ENCODE results near the gene SLC2A6. TPM values are rescaled to one million over a fixed set of nuclear protein-coding genes. Genes with fewer than 3 reads are reported as not detected.

SLC2A6 gene
- total RNA-seq: 1 to 10 TPM in 2 of 4 donors, under 1 TPM in 2; 0.41 to 2.4 (median 1.4) TPM

GRCh38 chr9:133478851-133479711, at the start of gene SLC2A6:
SLC2A6 (minus strand) TSS chr9:133479099; CDS start chr9:133479059, 40 bp downstream.
- H3K36me3 ChIP-seq: no peaks in the 10 kb centered on the region
- ATAC-seq: peak; percentile 90 to 92
- intact Hi-C loops (cut with DNase I; ENCODE audit: low total_unique reads) (loop anchor here (1.0 kb wide), 1 partner anchor 19 kb away; no protein-coding TSS in a partner anchor), in situ Hi-C loops (cut with MboI; ENCODE audit: low sequenced_read_pairs in 4 of 4) (loop anchor here in 1 of 4 donors (25.0 kb wide), 1 partner anchor 292 kb away; no protein-coding TSS in a partner anchor)
- no peaks in the 10 kb centered on the region for H3K9me3 ChIP-seq
- peak within 1 kb of the TSS; percentile 56 to 69 (median 62) for H3K4me3 ChIP-seq
- DNase-seq: peak; percentile 67 to 77
- TF ChIP-seq CTCF (IDR thresholded peaks at IDR 0.05 in 4 of 5, conservative IDR thresholded peaks at IDR 0.05 in 1 of 5): no peak
- TF ChIP-seq POLR2A (IDR thresholded peaks at IDR 0.05): peak; percentile 33 to 37
- no peaks in the 10 kb centered on the region for H3K27me3 ChIP-seq
- peak within 1 kb of the TSS; percentile 52 to 74 (median 68) for H3K27ac ChIP-seq
- H3K4me1 ChIP-seq: peaks cover 4 to 14% of the 10 kb centered on the region in 2 donors

DNA sequence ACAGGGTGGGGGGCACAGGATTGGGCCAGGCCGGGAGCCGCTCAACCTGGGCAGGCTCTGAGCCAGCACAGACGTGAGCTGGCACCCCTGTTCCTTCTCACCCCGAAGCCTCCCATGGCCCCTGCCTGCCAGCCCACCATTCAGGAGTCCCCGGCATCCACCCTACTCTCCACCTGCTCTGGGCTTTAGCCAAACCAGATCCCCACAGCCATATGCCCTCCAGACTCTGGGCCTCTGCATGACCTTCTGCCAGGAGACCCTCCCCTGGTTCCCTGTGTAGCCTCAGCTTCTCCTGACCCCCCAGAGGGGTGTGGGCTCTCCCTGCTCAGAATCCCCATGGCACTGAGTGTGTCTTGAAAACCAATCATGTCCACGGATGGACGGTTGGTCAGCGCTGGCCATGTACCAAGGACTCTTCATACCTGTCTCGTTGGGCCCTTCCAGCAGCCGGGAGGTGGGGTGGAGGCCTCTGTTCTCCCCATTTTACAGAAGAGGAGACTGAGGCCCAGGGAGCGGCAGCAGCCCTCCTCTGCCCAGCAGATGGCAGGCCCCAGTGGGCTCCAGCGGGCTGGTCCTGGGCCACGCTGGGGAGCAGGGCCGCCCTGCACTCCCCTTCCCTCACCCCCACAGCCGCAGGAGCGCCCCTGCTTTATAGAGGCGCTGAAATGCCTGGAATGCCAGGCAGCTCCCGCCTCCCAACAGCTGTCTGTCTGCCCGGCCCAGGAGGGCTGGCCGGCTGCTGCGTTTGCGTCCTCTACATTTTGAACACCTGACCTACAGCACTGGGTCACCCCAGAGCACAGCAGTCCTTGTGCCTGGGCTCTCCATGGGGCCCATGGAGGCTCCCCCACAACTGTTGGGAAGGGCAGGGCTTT, 49.3 kb upstream of the SLC2A6 start:
- DNase-seq (no peak), ATAC-seq (no peak)
- peaks cover 5 to 28% of the 10 kb centered on the region in 2 donors for H3K4me1 ChIP-seq
- H3K4me3 ChIP-seq: no peak overlapping the region
- TF ChIP-seq POLR2A (IDR thresholded peaks at IDR 0.05): no peak
- no peak for TF ChIP-seq CTCF (IDR thresholded peaks at IDR 0.05 in 4 of 5, conservative IDR thresholded peaks at IDR 0.05 in 1 of 5)
- intact Hi-C loops (cut with DNase I; ENCODE audit: low total_unique reads) (no loop called here), in situ Hi-C loops (cut with MboI; ENCODE audit: low sequenced_read_pairs in 4 of 4) (loop anchor here in 2 of 4 donors (25.0 kb wide), 1 partner anchor 209 kb away; the partner anchor contains the start of gene SARDH (in 2 of the 2))
- no peaks in the 10 kb centered on the region for H3K36me3 ChIP-seq
- H3K27ac ChIP-seq: peak overlapping the region in 1 of 4 donors; percentile 52
- H3K9me3 ChIP-seq: no peaks in the 10 kb centered on the region
- peaks cover 0 to 17% (median 4%) of the 10 kb centered on the region in 3 donors for H3K27me3 ChIP-seq

DNA sequence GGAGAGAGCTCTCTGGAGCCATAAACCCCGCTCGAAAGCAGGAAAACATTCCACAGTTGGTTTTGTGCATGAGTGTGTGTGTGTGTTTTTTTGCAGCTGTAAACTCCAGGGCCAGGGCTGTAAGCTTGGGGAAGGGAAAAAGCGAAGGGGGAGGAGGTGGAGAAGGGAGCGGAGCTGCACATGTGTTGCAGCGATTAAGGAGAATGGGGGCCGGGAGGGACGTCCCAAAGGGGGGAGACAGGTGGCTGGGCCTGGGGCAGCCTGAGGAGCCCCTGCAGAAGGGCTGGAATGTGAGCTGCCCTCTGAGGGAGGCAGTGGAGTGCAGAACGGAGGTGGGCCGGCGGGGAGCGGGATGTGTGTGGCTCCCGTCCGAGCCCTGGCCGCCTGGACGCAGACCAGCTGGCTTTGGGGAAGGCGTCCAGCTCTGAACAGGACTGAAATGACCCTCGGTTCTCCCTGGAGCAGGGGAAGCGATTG, 48.6 kb upstream of the SLC2A6 start:
- intact Hi-C loops (cut with DNase I; ENCODE audit: low total_unique reads): no loop called here
- in situ Hi-C loops (cut with MboI; ENCODE audit: low sequenced_read_pairs in 4 of 4): loop anchor here in 2 of 4 donors (25.0 kb wide), 1 partner anchor 210 kb away; the partner anchor contains the start of gene SARDH (in 2 of the 2)
- Histone ChIP-seq H3K27ac (peak overlapping the region in 1 of 4 donors; percentile 52), H3K4me1 (peaks cover 5 to 24% of the 10 kb centered on the region in 2 donors), H3K9me3 (no peaks in the 10 kb centered on the region), H3K27me3 (peaks cover 0 to 14% (median 4%) of the 10 kb centered on the region in 3 donors), H3K4me3 (no peak overlapping the region), H3K36me3 (no peaks in the 10 kb centered on the region)
- no peak for DNase-seq
- ATAC-seq: peak in 1 of 2 donors; percentile 23
- no peak for TF ChIP-seq CTCF (IDR thresholded peaks at IDR 0.05 in 4 of 5, conservative IDR thresholded peaks at IDR 0.05 in 1 of 5)
- no peak for TF ChIP-seq POLR2A (IDR thresholded peaks at IDR 0.05)

DNA sequence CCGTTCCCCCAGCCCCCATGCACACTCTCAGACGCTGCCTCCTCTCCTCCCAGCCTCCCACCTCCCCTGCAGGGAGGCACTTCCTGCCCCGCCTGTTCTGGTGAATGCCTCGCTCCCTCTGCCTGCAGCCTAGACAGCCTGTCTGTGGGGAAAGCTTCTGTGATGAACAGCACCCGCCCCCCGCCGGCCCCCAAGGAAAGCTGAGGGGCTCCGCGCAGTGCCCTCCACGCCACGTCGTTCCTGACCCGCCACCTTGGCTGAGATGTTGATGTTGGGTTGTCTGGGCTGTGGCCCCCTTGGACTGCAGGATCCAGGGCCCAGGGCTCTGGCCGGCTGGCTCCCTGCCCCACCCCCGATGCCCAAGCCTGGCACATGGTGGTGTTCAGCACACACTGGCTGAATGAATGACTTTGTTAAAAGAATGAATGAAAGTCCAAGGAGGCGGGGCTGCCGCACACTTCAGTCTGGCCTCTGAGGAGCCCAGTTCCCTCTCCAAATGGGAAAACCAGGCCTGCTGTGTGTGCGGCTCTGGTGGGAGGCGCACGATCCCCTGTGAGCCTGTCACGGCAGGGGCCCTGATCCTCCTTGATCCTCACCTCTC, 47.9 kb upstream of the SLC2A6 start:
- in situ Hi-C loops (cut with MboI; ENCODE audit: low sequenced_read_pairs in 4 of 4) (loop anchor here in 2 of 4 donors (25.0 kb wide), 1 partner anchor 210 kb away; the partner anchor contains the start of gene SARDH (in 2 of the 2)), intact Hi-C loops (cut with DNase I; ENCODE audit: low total_unique reads) (no loop called here)
- no peaks in the 10 kb centered on the region for H3K9me3 ChIP-seq
- no peaks in the 10 kb centered on the region for H3K36me3 ChIP-seq
- no peak overlapping the region for H3K4me3 ChIP-seq
- peak overlapping the region in 1 of 4 donors; percentile 52 for H3K27ac ChIP-seq
- ATAC-seq (no peak), DNase-seq (no peak)
- peaks cover 5 to 22% of the 10 kb centered on the region in 2 donors for H3K4me1 ChIP-seq
- peaks cover 0 to 14% (median 4%) of the 10 kb centered on the region in 3 donors for H3K27me3 ChIP-seq
- no peak for TF ChIP-seq POLR2A (IDR thresholded peaks at IDR 0.05)
- no peak for TF ChIP-seq CTCF (IDR thresholded peaks at IDR 0.05 in 4 of 5, conservative IDR thresholded peaks at IDR 0.05 in 1 of 5)
